IMR-90 (cell line): ENCODE data around the gene NEURL1B. TPM values are rescaled to one million over a fixed set of nuclear protein-coding genes. Genes with fewer than 3 reads are reported as not detected.

ENCODE experiments used
- ATAC-seq: fragments of 200-7000 bp; cut with Tn5 transposase; 2 replicates; pipeline ENCODE4 v1.9.1; 2020; ENCODE audit warnings: low read depth, mild to moderate bottlenecking, moderate library complexity
- BruUV-seq: library from RNA; stranded (reverse); fragments of 400-500 nt; replicated peaks from 2 replicates; lab custom pipeline; 2021; lab: Mats Ljungman, UMichigan
- CTCF ChIA-PET: fragments of 300-600 bp; formaldehyde crosslinking; extraction: SDS; loops from one replicate; lab custom pipeline; 2021; ENCODE audit warnings: antibody characterized with exemption; lab: Yijun Ruan, JAX
- POLR2A ChIA-PET: fragments of 300-600 bp; sonication (Branson Sonifier 250); formaldehyde crosslinking; loops from one replicate; lab custom pipeline; 2022; ENCODE audit warnings: antibody characterized with exemption; ENCODE audit not compliant: unreplicated experiment; lab: Charles Lee
- DNase-seq: peaks from one replicate; pipeline ENCODE4 v3.0.0; 2013
- H2AFZ ChIP-seq: replicated peaks from 2 replicates; pipeline ENCODE3; 2013; ENCODE audit warnings: low read length, mild to moderate bottlenecking; ENCODE audit not compliant: poor library complexity
- H2AK5ac ChIP-seq: 2 replicates; pipeline ENCODE4 v1.6.1; 2013; ENCODE audit warnings: low read depth, low read length, inconsistent platforms
- H2AK9ac ChIP-seq: replicated peaks from 2 replicates; pipeline ENCODE3; 2013; ENCODE audit warnings: mild to moderate bottlenecking, low read depth, low read length, moderate library complexity; ENCODE audit not compliant: poor library complexity
- H2BK120ac ChIP-seq: 2 replicates; pipeline ENCODE4 v1.6.1; 2013; ENCODE audit warnings: low read depth, low read length, inconsistent platforms
- H2BK15ac ChIP-seq: 3 replicates; pipeline ENCODE4 v1.6.1; 2013; ENCODE audit warnings: low read depth, low read length, inconsistent platforms
- H2BK20ac ChIP-seq: 2 replicates; pipeline ENCODE4 v1.6.1; 2013; ENCODE audit warnings: low read depth, mild to moderate bottlenecking, inconsistent platforms, low read length, moderate library complexity
- H2BK5ac ChIP-seq: 2 replicates; pipeline ENCODE4 v1.6.1; 2013; ENCODE audit warnings: mild to moderate bottlenecking, low read depth, low read length, inconsistent platforms; ENCODE audit not compliant: poor library complexity, severe bottlenecking
- H3K14ac ChIP-seq: replicated peaks from 2 replicates; pipeline ENCODE4 v1.6.1; 2013; ENCODE audit warnings: low read depth, low read length, inconsistent platforms
- H3K18ac ChIP-seq: 2 replicates; pipeline ENCODE4 v1.6.1; 2013; ENCODE audit warnings: low read depth, low read length, control low read depth
- H3K23ac ChIP-seq: 2 replicates; pipeline ENCODE4 v1.6.1; 2013; ENCODE audit warnings: low read depth, low read length, inconsistent platforms
- H3K27ac ChIP-seq: 2 replicates; pipeline ENCODE4 v1.5.1; 2013; ENCODE audit warnings: mild to moderate bottlenecking, control low read depth, low read length; ENCODE audit not compliant: insufficient read depth
- H3K27me3 ChIP-seq: 2 replicates; pipeline ENCODE4 v1.6.1; 2013; ENCODE audit warnings: low read length; ENCODE audit not compliant: control insufficient read depth, insufficient read depth
- H3K36me3 ChIP-seq: 2 replicates; pipeline ENCODE4 v1.6.1; 2013; ENCODE audit warnings: low read length, mixed read lengths; ENCODE audit not compliant: control insufficient read depth, insufficient read depth
- H3K4ac ChIP-seq: 2 replicates; pipeline ENCODE4 v1.6.1; 2013; ENCODE audit warnings: low read depth, low read length, inconsistent platforms
- H3K4me1 ChIP-seq: 2 replicates; pipeline ENCODE4 v1.6.1; 2013; ENCODE audit warnings: low read length, mixed read lengths; ENCODE audit not compliant: control insufficient read depth, insufficient read depth
- H3K4me2 ChIP-seq: 2 replicates; pipeline ENCODE4 v1.6.1; 2013; ENCODE audit warnings: low read depth, mild to moderate bottlenecking, control low read depth, low read length, moderate library complexity
- H3K4me3 ChIP-seq: 2 replicates; pipeline ENCODE4 v1.5.1; 2013; ENCODE audit warnings: low read depth, mild to moderate bottlenecking, control low read depth, low read length, moderate library complexity; ENCODE audit not compliant: insufficient read depth
- H3K56ac ChIP-seq: 2 replicates; pipeline ENCODE4 v1.6.1; 2013; ENCODE audit warnings: low read length, inconsistent platforms; ENCODE audit not compliant: insufficient read depth; ENCODE audit errors: extremely low read depth
- H3K79me1 ChIP-seq, 2 experiments: 2 replicates each; pipeline ENCODE4 v1.6.1; 2013; ENCODE audit warnings: low read length in 2 of 2, inconsistent platforms in 1 of 2, low read depth in 1 of 2
- H3K9ac ChIP-seq: 2 replicates; pipeline ENCODE4 v1.6.1; 2013; ENCODE audit warnings: low read depth, low read length, control low read depth
- H3K9me1 ChIP-seq: 2 replicates; pipeline ENCODE4 v1.6.1; 2013; ENCODE audit warnings: low read length, inconsistent platforms; ENCODE audit not compliant: insufficient read depth
- H3K9me3 ChIP-seq: 2 replicates; pipeline ENCODE4 v1.6.1; 2013; ENCODE audit warnings: low read length; ENCODE audit not compliant: control insufficient read depth, insufficient read depth
- H4K20me1 ChIP-seq: 2 replicates; pipeline ENCODE4 v1.6.1; 2013; ENCODE audit warnings: low read length, inconsistent platforms; ENCODE audit not compliant: insufficient read depth
- H4K5ac ChIP-seq: 2 replicates; pipeline ENCODE4 v1.6.1; 2013; ENCODE audit warnings: mild to moderate bottlenecking, low read depth, low read length, control low read depth
- H4K8ac ChIP-seq, 2 experiments: 2 replicates each; pipeline ENCODE4 v1.6.1; 2013; ENCODE audit warnings: low read depth in 2 of 2, low read length in 2 of 2, control low read depth in 1 of 2, inconsistent platforms in 1 of 2
- H4K91ac ChIP-seq: 2 replicates; pipeline ENCODE4 v1.6.1; 2013; ENCODE audit warnings: low read depth, low read length, inconsistent platforms; ENCODE audit not compliant: insufficient read depth
- BHLHE40 ChIP-seq: fragments of 150-350 bp; IDR thresholded peaks from 2 replicates; pipeline ENCODE4 v1.6.1; 2016; ENCODE audit warnings: mild to moderate bottlenecking, low read depth, low read length
- CEBPB ChIP-seq: IDR thresholded peaks from 2 replicates; pipeline ENCODE4 v1.6.1; 2012; ENCODE audit warnings: low read depth, low read length, improper control_type of control experiment
- CHD1 ChIP-seq: IDR thresholded peaks from 2 replicates; pipeline ENCODE4 v1.6.1; 2012; ENCODE audit warnings: low read depth, low read length, improper control_type of control experiment
- CTCF ChIP-seq: conservative IDR thresholded peaks from 2 replicates; pipeline ENCODE4 v1.5.1; 2012; ENCODE audit warnings: mild to moderate bottlenecking, low read depth, low read length, improper control_type of control experiment
- FOS ChIP-seq: fragments of 150-350 bp; IDR thresholded peaks from 2 replicates; pipeline ENCODE4 v1.6.1; 2016; ENCODE audit warnings: low read depth, low read length
- MAFK ChIP-seq: IDR thresholded peaks from 2 replicates; pipeline ENCODE4 v1.6.1; 2012; ENCODE audit warnings: low read depth, low read length, improper control_type of control experiment
- MAZ ChIP-seq: IDR thresholded peaks from 2 replicates; pipeline ENCODE4 v1.6.1; 2012; ENCODE audit warnings: low read depth, mild to moderate bottlenecking, low read length, improper control_type of control experiment, moderate library complexity, borderline replicate concordance
- MXI1 ChIP-seq: IDR thresholded peaks from 2 replicates; pipeline ENCODE4 v1.6.1; 2012; ENCODE audit warnings: low read depth, mild to moderate bottlenecking, low read length, moderate library complexity, borderline replicate concordance
- NFE2L2 ChIP-seq: fragments of 150-350 bp; IDR thresholded peaks from 2 replicates; pipeline ENCODE4 v1.6.1; 2016; ENCODE audit warnings: low read depth, mild to moderate bottlenecking, low read length
- POLR2A ChIP-seq: IDR thresholded peaks from 2 replicates; pipeline ENCODE4 v1.6.1; 2012; ENCODE audit warnings: mild to moderate bottlenecking, low read depth, low read length
- RAD21 ChIP-seq: IDR thresholded peaks from 2 replicates; pipeline ENCODE4 v1.6.1; 2012; ENCODE audit warnings: low read length, improper control_type of control experiment
- RCOR1 ChIP-seq: IDR thresholded peaks from 2 replicates; pipeline ENCODE4 v1.6.1; 2012; ENCODE audit warnings: mild to moderate bottlenecking, low read length, improper control_type of control experiment; ENCODE audit not compliant: insufficient replicate concordance
- RFX5 ChIP-seq: IDR thresholded peaks from 2 replicates; pipeline ENCODE4 v1.8.0; 2012; ENCODE audit warnings: low read depth, mild to moderate bottlenecking, low read length, moderate library complexity
- SMC3 ChIP-seq: fragments of 150-350 bp; IDR thresholded peaks from 2 replicates; pipeline ENCODE4 v1.6.1; 2016; ENCODE audit warnings: low read depth, mild to moderate bottlenecking, antibody characterized with exemption, low read length, moderate library complexity
- USF2 ChIP-seq: fragments of 150-350 bp; IDR thresholded peaks from 2 replicates; pipeline ENCODE4 v1.6.1; 2017; ENCODE audit warnings: mild to moderate bottlenecking, antibody characterized with exemption, low read length, low read depth
- WGBS, 2 experiments: methylation state at CpG; one replicate each; pipeline versions ENCODE4 v1.1.5 to v1.1.7; 2013; ENCODE audit warnings: missing lambda C conversion rate in 2 of 2; ENCODE audit not compliant: insufficient read length in 1 of 2; ENCODE audit errors: extremely low coverage in 2 of 2; 5-methylcytosine and 5-hydroxymethylcytosine counted together
- dilution Hi-C: fragments of 300-500 bp; cut with HindIII; formaldehyde crosslinking; loops from one replicate; pipeline ENCODE4 v1.14.3; 2018; ENCODE audit warnings: low sequenced_read_pairs; ENCODE audit not compliant: unreplicated experiment
- in situ Hi-C: fragments of 300-500 bp; cut with MboI; formaldehyde crosslinking; loops from 3 replicates; pipeline ENCODE4 v1.14.3; 2019; ENCODE audit warnings: low sequenced_read_pairs, inconsistent platforms, mixed read lengths
- intact Hi-C: fragments of 100-400 bp; cut with micrococcal nuclease; formaldehyde crosslinking; loops from 2 replicates; pipeline ENCODE4 v1.10.0; 2022
- polyA plus RNA-seq, 3 experiments: library from polyadenylated mRNA; depleted of rRNA; stranded (reverse); fragments of >200 nt; gene quantifications; 2 replicates each; pipeline ENCODE4 v1.2.3, GENCODE V29; 2012; ENCODE audit warnings: low replicate concordance in 1 of 3
- total RNA-seq: library from RNA; depleted of rRNA; stranded (reverse); fragments of >200 nt; gene quantifications from 2 replicates; pipeline ENCODE4 v1.2.3, GENCODE V29; 2012
- TF ChIP-seq, protein P1 (sequence below): fragments of 150-350 bp; IDR thresholded peaks from 2 replicates; pipeline ENCODE4 v1.6.1; 2016; ENCODE audit warnings: low read depth, mild to moderate bottlenecking, low read length, moderate library complexity, borderline replicate concordance

Gene NEURL1B
- total and polyA plus RNA-seq, 2 of the 4 experiments (the other 2 are of a cell fraction) = 1.8 to 2.8 TPM

DNA sequence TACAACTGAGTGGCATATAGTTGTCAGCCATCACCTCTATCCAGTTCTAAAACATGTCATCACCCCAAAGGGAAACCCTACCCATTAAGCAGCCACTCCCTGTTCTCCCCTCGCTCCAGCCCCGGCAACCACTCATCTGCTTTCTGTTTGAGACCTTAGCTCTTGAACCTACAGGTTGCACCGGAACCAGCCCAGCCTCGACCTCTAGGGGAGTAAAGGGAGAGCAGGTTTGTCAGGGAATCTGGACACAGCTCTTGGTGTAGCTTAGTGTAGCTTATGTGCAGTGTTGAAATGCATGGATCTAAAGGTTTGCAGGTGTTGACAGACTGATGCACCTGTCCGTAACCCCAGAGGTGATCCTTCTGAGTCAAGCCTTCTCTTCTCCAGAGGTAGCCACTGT is 30.0 kb downstream of the NEURL1B start:
- no peak overlapping the region for H3K4me3 ChIP-seq
- H2AFZ ChIP-seq = no peak overlapping the region
- no peak overlapping the region for H3K4ac ChIP-seq
- no peak overlapping the region for H2BK120ac ChIP-seq
- H3K27me3 ChIP-seq = no peaks in the 10 kb centered on the region
- no peak overlapping the region for H2BK5ac ChIP-seq
- no TSS peak for BruUV-seq
- no peak overlapping the region for H3K56ac ChIP-seq
- no peak overlapping the region; the same call in 2 of the 3 replicates for H2BK15ac ChIP-seq
- H4K20me1 ChIP-seq = no peaks in the 10 kb centered on the region
- no peak overlapping the region for H2BK20ac ChIP-seq
- WGBS, 2 experiments = no CpG with 5 or more reads among the region's 5 CpGs
- ATAC-seq (no peak), DNase-seq (no peak)
- no peak overlapping the region for H3K14ac ChIP-seq
- no peak overlapping the region for H3K27ac ChIP-seq
- no peak overlapping the region for H4K8ac ChIP-seq
- POLR2A ChIA-PET = no interaction called here
- H3K36me3 ChIP-seq = no peaks in the 10 kb centered on the region; the same call in none of the 2 replicates
- dilution Hi-C loops (no loop called here), intact Hi-C loops (no loop called here), in situ Hi-C loops (no loop called here)
- H3K9ac ChIP-seq = no peak overlapping the region
- CTCF ChIA-PET = no interaction called here
- H2AK5ac ChIP-seq = no peak overlapping the region
- no peak overlapping the region for H2AK9ac ChIP-seq
- peaks cover 6 to 17% of the 10 kb centered on the region in 2 experiments; a peak in 3 of 4 replicates for H3K79me1 ChIP-seq
- no peaks in the 10 kb centered on the region for H3K9me3 ChIP-seq
- no peak overlapping the region for H4K91ac ChIP-seq
- H4K5ac ChIP-seq = no peak overlapping the region
- TF ChIP-seq RAD21 (no peak), MXI1 (no peak), CTCF (no peak), CEBPB (no peak), MAZ (no peak), CHD1 (no peak), MAFK (no peak), BHLHE40 (no peak), RFX5 (no peak), SMC3 (no peak), RCOR1 (no peak), FOS (no peak), POLR2A (no peak), USF2 (no peak), NFE2L2 (no peak)
- TF ChIP-seq, protein P1, sequence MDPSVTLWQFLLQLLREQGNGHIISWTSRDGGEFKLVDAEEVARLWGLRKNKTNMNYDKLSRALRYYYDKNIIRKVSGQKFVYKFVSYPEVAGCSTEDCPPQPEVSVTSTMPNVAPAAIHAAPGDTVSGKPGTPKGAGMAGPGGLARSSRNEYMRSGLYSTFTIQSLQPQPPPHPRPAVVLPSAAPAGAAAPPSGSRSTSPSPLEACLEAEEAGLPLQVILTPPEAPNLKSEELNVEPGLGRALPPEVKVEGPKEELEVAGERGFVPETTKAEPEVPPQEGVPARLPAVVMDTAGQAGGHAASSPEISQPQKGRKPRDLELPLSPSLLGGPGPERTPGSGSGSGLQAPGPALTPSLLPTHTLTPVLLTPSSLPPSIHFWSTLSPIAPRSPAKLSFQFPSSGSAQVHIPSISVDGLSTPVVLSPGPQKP = no peak
- H3K4me1 ChIP-seq = peaks cover 5% of the 10 kb centered on the region; the same call in 1 of the 2 replicates
- H3K18ac ChIP-seq = no peak overlapping the region
- no peak overlapping the region for H3K4me2 ChIP-seq
- peaks cover 3% of the 10 kb centered on the region; the same call in 1 of the 2 replicates for H3K9me1 ChIP-seq
- no peak overlapping the region for H3K23ac ChIP-seq
